Osteoblast (primary cell): ENCODE measurements around the gene PRRX1. TPM values are rescaled to one million over a fixed set of nuclear protein-coding genes. Genes with fewer than 3 reads are reported as not detected.

Source experiments
- DNase-seq: peaks from one replicate; pipeline ENCODE4 v3.0.0; 2011; ENCODE audit warnings: low spot score, mixed read lengths; ENCODE audit not compliant: insufficient read length; ENCODE audit errors: missing footprints
- H2AFZ ChIP-seq: 2 replicates; pipeline ENCODE4 v1.6.0; 2011; ENCODE audit warnings: mild to moderate bottlenecking, low read length
- H3K27ac ChIP-seq: 2 replicates; pipeline ENCODE4 v1.5.1; 2011; ENCODE audit warnings: mild to moderate bottlenecking, low read depth, low read length, moderate library complexity
- H3K27me3 ChIP-seq: 2 replicates; pipeline ENCODE4 v1.6.0; 2012; ENCODE audit warnings: mild to moderate bottlenecking, control low read depth, inconsistent platforms, low read length, moderate library complexity; ENCODE audit not compliant: insufficient read depth
- H3K36me3 ChIP-seq: 2 replicates; pipeline ENCODE4 v1.5.1; 2011; ENCODE audit warnings: mild to moderate bottlenecking, low read length, control low read depth, moderate library complexity; ENCODE audit not compliant: insufficient read depth
- H3K4me1 ChIP-seq: 2 replicates; pipeline ENCODE4 v1.5.1; 2011; ENCODE audit warnings: mild to moderate bottlenecking, low read length, control low read depth, moderate library complexity; ENCODE audit not compliant: insufficient read depth
- H3K4me2 ChIP-seq: 2 replicates; pipeline ENCODE4 v1.6.0; 2011; ENCODE audit warnings: mild to moderate bottlenecking, low read length; ENCODE audit not compliant: insufficient read depth
- H3K4me3 ChIP-seq: fragments of 200-600 bp; sonication (generic); 3 replicates; pipeline ENCODE4 v1.5.1; 2012; ENCODE audit warnings: mild to moderate bottlenecking, low read length, inconsistent platforms; ENCODE audit not compliant: insufficient read depth
- H3K79me2 ChIP-seq: 2 replicates; pipeline ENCODE4 v1.6.0; 2012; ENCODE audit warnings: mild to moderate bottlenecking, low read length, control low read depth, inconsistent platforms; ENCODE audit not compliant: insufficient read depth
- H3K9me3 ChIP-seq: 2 replicates; pipeline ENCODE4 v1.5.1; 2011; ENCODE audit warnings: low read depth, low read length, control low read depth
- H4K20me1 ChIP-seq: 2 replicates; pipeline ENCODE4 v1.6.0; 2012; ENCODE audit warnings: mild to moderate bottlenecking, low read length, control low read depth; ENCODE audit not compliant: insufficient read depth
- total RNA-seq: library from RNA; depleted of rRNA; stranded (reverse); fragments of >200 nt; gene quantifications from 2 replicates; pipeline ENCODE4 v1.2.3, GENCODE V29; 2012
- TF ChIP-seq, protein P1 (sequence below): IDR thresholded peaks from 2 replicates; pipeline ENCODE4 v1.5.1; 2011; ENCODE audit warnings: mild to moderate bottlenecking, low read depth, low read length, moderate library complexity; ENCODE audit errors: extremely low read depth

PRRX1 gene
- total RNA-seq, 1 donor = 307 TPM

DNA sequence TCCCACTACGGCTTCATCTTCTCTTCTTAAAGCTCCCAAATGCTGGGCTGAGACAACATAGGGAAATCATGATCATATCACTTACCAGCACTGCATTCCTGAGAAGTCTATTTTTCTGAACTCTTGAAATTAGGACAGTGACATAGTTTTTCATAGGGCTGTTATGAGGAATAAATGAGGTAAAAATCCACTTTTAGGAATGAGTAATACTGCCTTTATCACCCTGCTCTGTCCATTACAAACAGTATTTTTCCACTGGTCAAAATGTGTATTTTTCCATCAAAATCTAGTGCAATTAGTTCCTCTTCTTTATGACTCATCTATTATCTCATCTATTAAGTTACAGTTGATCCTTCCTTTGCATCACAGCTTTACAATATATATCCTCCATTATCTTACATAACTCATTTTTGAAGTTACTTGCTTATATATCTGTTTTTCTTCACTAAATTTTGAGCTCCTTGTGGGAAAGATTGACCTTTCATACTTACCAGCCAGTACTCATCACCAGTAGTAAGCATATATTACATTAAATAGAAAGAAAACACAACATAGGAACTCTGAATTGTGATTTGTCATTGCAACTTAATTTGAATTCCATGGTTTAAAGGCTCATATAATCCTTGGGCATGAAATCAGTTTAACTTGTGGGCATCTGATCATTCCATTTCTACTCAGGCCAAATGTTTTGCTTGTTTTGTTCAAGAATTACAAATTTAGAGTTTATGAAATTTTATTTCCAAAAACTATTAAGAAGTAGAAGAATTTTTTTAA lies 37.1 kb downstream of the PRRX1 start:
- TF ChIP-seq, protein P1, sequence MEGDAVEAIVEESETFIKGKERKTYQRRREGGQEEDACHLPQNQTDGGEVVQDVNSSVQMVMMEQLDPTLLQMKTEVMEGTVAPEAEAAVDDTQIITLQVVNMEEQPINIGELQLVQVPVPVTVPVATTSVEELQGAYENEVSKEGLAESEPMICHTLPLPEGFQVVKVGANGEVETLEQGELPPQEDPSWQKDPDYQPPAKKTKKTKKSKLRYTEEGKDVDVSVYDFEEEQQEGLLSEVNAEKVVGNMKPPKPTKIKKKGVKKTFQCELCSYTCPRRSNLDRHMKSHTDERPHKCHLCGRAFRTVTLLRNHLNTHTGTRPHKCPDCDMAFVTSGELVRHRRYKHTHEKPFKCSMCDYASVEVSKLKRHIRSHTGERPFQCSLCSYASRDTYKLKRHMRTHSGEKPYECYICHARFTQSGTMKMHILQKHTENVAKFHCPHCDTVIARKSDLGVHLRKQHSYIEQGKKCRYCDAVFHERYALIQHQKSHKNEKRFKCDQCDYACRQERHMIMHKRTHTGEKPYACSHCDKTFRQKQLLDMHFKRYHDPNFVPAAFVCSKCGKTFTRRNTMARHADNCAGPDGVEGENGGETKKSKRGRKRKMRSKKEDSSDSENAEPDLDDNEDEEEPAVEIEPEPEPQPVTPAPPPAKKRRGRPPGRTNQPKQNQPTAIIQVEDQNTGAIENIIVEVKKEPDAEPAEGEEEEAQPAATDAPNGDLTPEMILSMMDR = no peak
- H4K20me1 ChIP-seq = no peaks in the 10 kb centered on the region
- no peaks in the 10 kb centered on the region for H3K9me3 ChIP-seq
- H2AFZ ChIP-seq = no peak overlapping the region
- peaks cover 77% of the 10 kb centered on the region for H3K4me1 ChIP-seq
- no peak for DNase-seq
- peak overlapping the region; percentile 89 for H3K27ac ChIP-seq
- H3K36me3 ChIP-seq = no peaks in the 10 kb centered on the region
- no peak overlapping the region for H3K4me3 ChIP-seq
- H3K79me2 ChIP-seq = peaks cover 72% of the 10 kb centered on the region
- H3K4me2 ChIP-seq = peak overlapping the region; percentile 16
- H3K27me3 ChIP-seq = no peaks in the 10 kb centered on the region

DNA sequence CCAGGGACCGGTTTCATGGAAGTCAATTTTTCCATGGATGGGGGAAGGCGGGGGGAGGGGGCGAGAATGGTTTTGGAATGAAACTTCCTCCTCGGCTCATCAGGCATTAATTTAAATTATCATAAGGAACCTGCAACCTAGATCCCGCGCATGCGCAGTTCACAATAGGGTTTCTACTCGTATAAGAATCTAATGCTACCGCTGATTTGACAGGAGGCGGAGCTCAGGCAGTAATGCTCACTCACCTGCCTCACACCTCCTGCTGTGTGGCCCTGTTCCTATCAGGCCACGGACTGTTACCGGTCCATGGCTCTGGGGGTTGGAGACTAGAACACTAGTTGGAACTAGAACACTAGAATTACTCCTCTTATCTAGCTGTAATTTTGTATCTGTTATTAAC lies 38.0 kb downstream of the PRRX1 start:
- Histone ChIP-seq H3K27ac (peak overlapping the region; percentile 89), H3K4me3 (no peak overlapping the region), H3K4me1 (peaks cover 75% of the 10 kb centered on the region), H3K79me2 (peaks cover 67% of the 10 kb centered on the region), H3K27me3 (no peaks in the 10 kb centered on the region), H3K36me3 (no peaks in the 10 kb centered on the region), H2AFZ (no peak overlapping the region), H3K4me2 (no peak overlapping the region), H3K9me3 (no peaks in the 10 kb centered on the region), H4K20me1 (no peaks in the 10 kb centered on the region)
- no peak for DNase-seq
- TF ChIP-seq, protein P1 = no peak

DNA sequence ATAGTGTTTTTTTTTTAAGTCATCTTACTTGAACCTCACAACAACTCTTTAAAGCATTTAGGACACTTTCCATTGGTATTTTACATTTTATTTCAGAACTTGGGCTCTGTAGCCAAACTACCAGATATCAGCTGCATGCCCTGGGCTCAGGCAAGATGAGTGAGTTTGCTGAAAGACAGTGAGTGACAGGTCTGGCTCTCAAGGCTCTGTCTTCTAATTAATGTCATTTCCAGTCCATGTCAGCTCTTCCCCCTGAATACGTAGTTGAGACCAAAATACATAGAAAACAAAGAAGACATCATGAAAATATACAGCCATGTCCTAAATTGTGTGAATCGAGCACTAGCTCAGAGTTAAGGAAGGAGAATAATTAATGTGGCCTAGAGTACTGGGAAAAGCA lies 39.7 kb downstream of the PRRX1 start:
- H3K79me2 ChIP-seq = peaks cover 61% of the 10 kb centered on the region
- TF ChIP-seq, protein P1 = no peak
- no peaks in the 10 kb centered on the region for H3K36me3 ChIP-seq
- H3K9me3 ChIP-seq = no peaks in the 10 kb centered on the region
- peak overlapping the region; percentile 92 for H3K27ac ChIP-seq
- peaks cover 76% of the 10 kb centered on the region for H3K4me1 ChIP-seq
- H4K20me1 ChIP-seq = no peaks in the 10 kb centered on the region
- no peak overlapping the region for H3K4me2 ChIP-seq
- no peak for DNase-seq
- no peak overlapping the region for H2AFZ ChIP-seq
- no peaks in the 10 kb centered on the region for H3K27me3 ChIP-seq
- H3K4me3 ChIP-seq = no peak overlapping the region

DNA sequence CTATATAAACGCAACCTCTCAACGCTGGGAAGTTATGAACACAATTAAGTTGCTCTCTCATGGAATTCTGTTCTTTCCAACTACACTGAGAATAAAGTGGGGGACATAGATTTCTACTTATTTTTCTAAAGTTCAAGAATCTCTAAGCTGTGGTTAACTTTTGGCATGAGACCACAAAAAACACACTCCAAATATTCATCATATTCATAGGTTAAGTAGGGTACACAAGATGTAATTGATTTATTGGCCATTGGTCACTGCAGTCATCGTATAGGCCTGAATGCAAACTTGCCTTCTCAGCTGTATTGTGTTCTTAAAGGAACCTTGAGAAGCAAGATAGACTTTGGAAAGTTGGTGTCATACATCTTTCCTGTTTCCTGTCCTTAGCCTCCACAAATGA lies 40.3 kb downstream of the PRRX1 start:
- H4K20me1 ChIP-seq = no peaks in the 10 kb centered on the region
- no peaks in the 10 kb centered on the region for H3K9me3 ChIP-seq
- H3K4me1 ChIP-seq = peaks cover 78% of the 10 kb centered on the region
- H3K36me3 ChIP-seq = no peaks in the 10 kb centered on the region
- H3K27ac ChIP-seq = peak overlapping the region; percentile 92
- no peak overlapping the region for H3K4me3 ChIP-seq
- peak; percentile 25 for DNase-seq
- no peak overlapping the region for H2AFZ ChIP-seq
- H3K27me3 ChIP-seq = no peaks in the 10 kb centered on the region
- TF ChIP-seq, protein P1 = no peak
- H3K79me2 ChIP-seq = peaks cover 60% of the 10 kb centered on the region
- H3K4me2 ChIP-seq = no peak overlapping the region
